Transverse colon (tissue), 4 donors: Measurements from ENCODE around the gene RER1. TPM values are rescaled to one million over a fixed set of nuclear protein-coding genes. Genes with fewer than 3 reads are reported as not detected.

Experiments
- DNase-seq: peaks from one replicate; pipeline ENCODE4 v3.0.0-alpha.2; 2019
- H3K27ac ChIP-seq, 4 donors: fragments of 200-600 bp; sonication (generic); 2 replicates each; pipeline ENCODE4 v1.5.1; 2016 to 2018; ENCODE audit warnings: inconsistent platforms in 4 of 4
- H3K27me3 ChIP-seq: fragments of 200-600 bp; sonication (generic); 2 replicates; pipeline ENCODE4 v1.5.1; 2017; ENCODE audit warnings: inconsistent platforms
- H3K36me3 ChIP-seq, 4 donors: fragments of 200-600 bp; sonication (generic); 2 replicates each; pipeline ENCODE4 v1.5.1; 2017 to 2019; ENCODE audit warnings: inconsistent platforms in 4 of 4
- H3K4me1 ChIP-seq, 4 donors: fragments of 200-600 bp; sonication (generic); 2 replicates each; pipeline ENCODE4 v1.5.1; 2017 to 2020; ENCODE audit warnings: inconsistent platforms in 4 of 4
- H3K4me3 ChIP-seq, 4 donors: fragments of 200-600 bp; sonication (generic); 1 replicate in 1 of 4; 2 replicates in 3 of 4; pipeline versions ENCODE4 v1.5.1 to v1.6.1; 2017 to 2019; ENCODE audit warnings: inconsistent platforms in 4 of 4
- H3K9me3 ChIP-seq, 2 donors: fragments of 200-600 bp; sonication (generic); 2 replicates each; pipeline ENCODE4 v1.5.1; 2017 to 2019; ENCODE audit warnings: inconsistent platforms in 2 of 2
- EP300 ChIP-seq: sonication (generic); formaldehyde crosslinking; IDR thresholded peaks from one replicate; pipeline ENCODE4 v1.6.1; 2017; ENCODE audit warnings: antibody characterized with exemption, low read depth
- POLR2A ChIP-seq: fragments of 450-650 bp; IDR thresholded peaks from one replicate; pipeline ENCODE4 v1.6.1; 2016; ENCODE audit warnings: antibody characterized with exemption, mild to moderate bottlenecking, moderate library complexity
- POLR2AphosphoS5 ChIP-seq, 3 donors: sonication (generic); formaldehyde crosslinking; IDR thresholded peaks; one replicate each; pipeline ENCODE4 v1.6.1; 2016; ENCODE audit warnings: antibody characterized with exemption in 3 of 3
- WGBS, 2 donors: methylation state at CpG; one replicate each; pipeline ENCODE4 v1.1.5; 2018; ENCODE audit warnings: low coverage in 1 of 2; 5-methylcytosine and 5-hydroxymethylcytosine counted together
- in situ Hi-C, 4 donors: fragments of 200-750 bp; cut with MboI; loops; one replicate each; pipeline versions ENCODE4 v1.15.0 to v1.15.1; 2017; ENCODE audit warnings: low sequenced_read_pairs in 3 of 4, low pct_ligation_motif_present in 1 of 4, low pct_unique_long_range_greater_than_20kb in 1 of 4
- intact Hi-C: fragments of 100-400 bp; cut with DNase I; formaldehyde crosslinking; loops from one replicate; pipeline ENCODE4 v1.15.1; 2023; ENCODE audit warnings: low total_unique reads
- total RNA-seq, 4 donors: library from RNA; depleted of rRNA; stranded (reverse); fragments of >200 nt; gene quantifications; one replicate each; pipeline ENCODE4 v1.1.0, GENCODE V29; 2016
- TF ChIP-seq, protein P1 (sequence below), 5 experiments: fragments of 200-600 bp in 3 of 5; fragments of 450-650 bp in 2 of 5; sonication (generic) in 3 of 5; IDR thresholded peaks; 1 replicate in 2 of 5; 2 replicates in 3 of 5; pipeline ENCODE4 v1.5.1; 2016 to 2017; ENCODE audit warnings: antibody characterized with exemption in 5 of 5, inconsistent platforms in 3 of 5, mild to moderate bottlenecking in 2 of 5, moderate library complexity in 1 of 5

Gene RER1
- total RNA-seq, 4 donors from 2014 or later: 36.2 to 129 (median 111) TPM

DNA sequence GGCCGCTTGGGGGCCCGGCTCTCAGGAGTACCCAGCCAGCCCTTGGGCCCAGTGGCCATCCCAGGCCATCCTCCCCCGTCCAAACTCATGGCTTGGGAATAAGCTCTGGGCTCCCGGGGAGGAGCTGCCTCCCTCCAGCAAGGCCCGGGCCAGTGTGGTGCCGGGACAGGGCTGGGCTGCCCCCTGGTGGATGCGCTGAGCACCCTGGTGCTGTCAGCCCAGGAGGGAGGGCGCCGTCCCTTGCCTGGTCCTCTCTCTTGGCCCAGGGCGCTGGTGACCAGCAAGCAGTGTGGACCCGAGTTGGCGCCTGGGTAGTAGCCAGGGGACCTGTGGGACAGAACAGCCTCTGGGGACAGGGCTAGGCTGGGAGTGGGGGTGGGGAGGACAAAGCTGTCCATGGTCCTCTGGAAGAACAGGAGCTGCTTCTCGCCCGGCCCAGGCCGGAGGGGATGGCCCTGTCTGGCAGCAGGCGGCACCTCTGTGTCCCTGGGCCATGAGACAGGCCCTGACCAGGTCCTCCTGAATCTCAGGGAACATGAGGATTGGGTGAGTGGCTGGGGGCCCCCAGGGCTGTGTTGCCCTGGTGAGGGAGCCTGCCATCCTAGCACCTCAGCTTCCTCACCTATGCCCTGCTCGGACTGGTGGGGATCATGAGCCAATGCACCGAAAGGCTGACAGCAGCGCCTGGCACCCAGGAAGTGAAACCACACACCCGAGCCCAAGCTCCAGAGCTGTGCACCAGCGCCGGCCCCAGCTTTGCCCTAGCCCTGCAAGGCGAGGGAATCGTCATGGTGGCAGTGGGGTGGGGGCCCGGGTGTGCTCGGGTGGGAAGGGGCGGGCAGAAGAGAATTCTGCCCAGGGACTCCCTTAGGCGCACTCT lies 9.7 kb upstream of the RER1 start:
- 53% methylated on average over 15 of the region's 28 CpGs; no CpG with 5 or more reads in 1 of the 2 donors for WGBS, 2 donors
- H3K9me3 ChIP-seq: no peaks in the 10 kb centered on the region
- no peak for TF ChIP-seq POLR2A
- TF ChIP-seq POLR2AphosphoS5 (IDR thresholded peaks at IDR 0.05): peak in 1 of 3 donors; percentile 34
- TF ChIP-seq, protein P1, sequence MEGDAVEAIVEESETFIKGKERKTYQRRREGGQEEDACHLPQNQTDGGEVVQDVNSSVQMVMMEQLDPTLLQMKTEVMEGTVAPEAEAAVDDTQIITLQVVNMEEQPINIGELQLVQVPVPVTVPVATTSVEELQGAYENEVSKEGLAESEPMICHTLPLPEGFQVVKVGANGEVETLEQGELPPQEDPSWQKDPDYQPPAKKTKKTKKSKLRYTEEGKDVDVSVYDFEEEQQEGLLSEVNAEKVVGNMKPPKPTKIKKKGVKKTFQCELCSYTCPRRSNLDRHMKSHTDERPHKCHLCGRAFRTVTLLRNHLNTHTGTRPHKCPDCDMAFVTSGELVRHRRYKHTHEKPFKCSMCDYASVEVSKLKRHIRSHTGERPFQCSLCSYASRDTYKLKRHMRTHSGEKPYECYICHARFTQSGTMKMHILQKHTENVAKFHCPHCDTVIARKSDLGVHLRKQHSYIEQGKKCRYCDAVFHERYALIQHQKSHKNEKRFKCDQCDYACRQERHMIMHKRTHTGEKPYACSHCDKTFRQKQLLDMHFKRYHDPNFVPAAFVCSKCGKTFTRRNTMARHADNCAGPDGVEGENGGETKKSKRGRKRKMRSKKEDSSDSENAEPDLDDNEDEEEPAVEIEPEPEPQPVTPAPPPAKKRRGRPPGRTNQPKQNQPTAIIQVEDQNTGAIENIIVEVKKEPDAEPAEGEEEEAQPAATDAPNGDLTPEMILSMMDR (IDR thresholded peaks at IDR 0.05): peak; percentile 83 to 96 (median 92)
- intact Hi-C loops (loop anchor here (2.0 kb wide), 1 partner anchor 185 kb away; no protein-coding TSS in a partner anchor), in situ Hi-C loops (loop anchor here in 2 of 4 donors (10.0 kb wide), 1 partner anchor 187 kb away; the partner anchor contains the start of gene FAAP20 (in 2 of the 2))
- peaks cover 0 to 10% (median 2%) of the 10 kb centered on the region in 4 donors for H3K4me1 ChIP-seq
- H3K27me3 ChIP-seq: no peaks in the 10 kb centered on the region
- DNase-seq: peak; percentile 82
- no peak overlapping the region for H3K27ac ChIP-seq
- H3K4me3 ChIP-seq: no peak overlapping the region
- H3K36me3 ChIP-seq: no peaks in the 10 kb centered on the region

DNA sequence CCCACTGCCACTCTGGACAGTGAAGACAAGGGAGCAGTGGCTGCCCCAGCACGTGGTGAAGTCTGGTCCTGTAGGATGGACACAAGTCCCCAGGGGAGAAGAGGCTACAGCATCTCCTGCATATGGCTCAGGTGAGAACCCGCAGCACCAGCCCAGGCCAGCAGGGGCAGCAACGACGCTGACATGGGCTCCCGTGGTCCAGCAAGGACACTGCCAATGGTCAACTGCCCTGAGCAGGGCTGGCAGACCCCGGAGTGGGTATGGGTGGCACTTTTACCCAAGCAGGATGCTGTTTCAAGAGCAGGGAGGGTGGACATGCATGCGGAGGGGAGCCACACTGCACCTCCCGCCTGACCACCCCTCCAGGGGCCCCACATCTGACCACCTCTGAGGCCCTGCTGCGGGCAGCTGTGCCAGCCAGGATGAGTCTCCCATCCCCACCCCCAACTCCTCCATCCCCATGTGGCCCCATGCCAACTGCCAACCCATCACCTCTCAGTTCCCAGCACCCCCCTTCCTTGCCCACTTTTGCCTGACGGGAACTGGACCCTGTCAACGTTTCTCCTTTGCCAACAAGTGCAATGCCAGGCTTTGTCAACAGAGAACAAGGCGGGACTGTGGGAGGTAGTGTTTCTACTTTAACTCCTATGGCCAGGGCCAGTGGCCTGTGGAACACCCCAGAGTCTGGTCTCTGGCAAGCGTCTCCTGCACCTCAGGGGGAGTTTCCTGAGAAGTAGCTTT lies 8.8 kb upstream of the RER1 start:
- H3K36me3 ChIP-seq: no peaks in the 10 kb centered on the region
- no peak overlapping the region for H3K27ac ChIP-seq
- 67% methylated on average over 10 of the region's 13 CpGs; no CpG with 5 or more reads in 1 of the 2 donors for WGBS, 2 donors
- no peak overlapping the region for H3K4me3 ChIP-seq
- peaks cover 0 to 10% (median 2%) of the 10 kb centered on the region in 4 donors for H3K4me1 ChIP-seq
- in situ Hi-C loops (loop anchor here in 2 of 4 donors (10.0 kb wide), 1 partner anchor 188 kb away; the partner anchor contains the start of gene FAAP20 (in 2 of the 2)), intact Hi-C loops (loop anchor here (2.0 kb wide), 1 partner anchor 186 kb away; no protein-coding TSS in a partner anchor)
- TF ChIP-seq, protein P1 (IDR thresholded peaks at IDR 0.05): peak; percentile 36 to 47 (median 43)
- TF ChIP-seq POLR2AphosphoS5 (IDR thresholded peaks at IDR 0.05): no peak
- no peaks in the 10 kb centered on the region for H3K27me3 ChIP-seq
- DNase-seq: peak; percentile 47
- H3K9me3 ChIP-seq: no peaks in the 10 kb centered on the region

DNA sequence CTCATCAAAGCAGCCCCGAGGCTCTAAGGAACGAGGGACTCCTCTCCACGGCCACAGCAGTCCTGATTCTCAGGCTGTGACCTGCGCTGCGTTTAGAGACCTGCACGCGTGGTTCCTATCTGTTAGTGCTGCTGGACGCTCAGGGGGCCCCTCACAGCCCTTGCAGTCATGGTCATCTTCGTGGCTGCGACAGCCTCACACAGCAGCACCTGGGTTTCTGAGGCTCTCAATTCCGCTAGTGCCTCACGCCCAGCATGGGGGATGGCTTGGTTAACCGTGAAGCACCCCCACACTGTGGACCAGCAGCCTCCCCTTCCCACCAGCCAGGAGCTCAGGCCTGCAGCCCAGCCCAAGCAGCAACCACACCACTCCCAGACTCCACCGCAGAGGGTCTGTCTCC lies 8.1 kb upstream of the RER1 start:
- no peaks in the 10 kb centered on the region for H3K36me3 ChIP-seq
- H3K9me3 ChIP-seq: no peaks in the 10 kb centered on the region
- in situ Hi-C loops (loop anchor here in 2 of 4 donors (10.0 kb wide), 1 partner anchor 189 kb away; the partner anchor contains the start of gene FAAP20 (in 2 of the 2)), intact Hi-C loops (loop anchor here (2.0 kb wide), 1 partner anchor 187 kb away; no protein-coding TSS in a partner anchor)
- TF ChIP-seq EP300 (no peak), POLR2A (no peak), POLR2AphosphoS5 (IDR thresholded peaks at IDR 0.05) (no peak)
- TF ChIP-seq, protein P1 (IDR thresholded peaks at IDR 0.05): no peak
- H3K4me3 ChIP-seq: no peak overlapping the region
- DNase-seq: peak; percentile 5
- H3K27ac ChIP-seq: no peak overlapping the region
- 86% methylated on average over 14 of the region's 14 CpGs; no CpG with 5 or more reads in 1 of the 2 donors for WGBS, 2 donors
- H3K4me1 ChIP-seq: peaks cover 0 to 10% (median 2%) of the 10 kb centered on the region in 4 donors
- no peaks in the 10 kb centered on the region for H3K27me3 ChIP-seq
